Kidney glomerular epithelial cell (primary cell): Measurements from ENCODE around the gene ADAMTSL2.
A peak's percentile ranks its signal among the peaks of the same experiment; 100 is the strongest.

Experiments
- DNase-seq: peaks from one replicate; lab custom pipeline; 2025; lab: John Stamatoyannopoulos, UW

The ADAMTSL2 gene

GRCh38 chr9:133518200-133518599 is 16.3 kb upstream of the ADAMTSL2 start:
- no peak for DNase-seq

GRCh38 chr9:133518706-133519449 is 15.6 kb upstream of the ADAMTSL2 start:
- no peak for DNase-seq

GRCh38 chr9:133519693-133520092 is 14.8 kb upstream of the ADAMTSL2 start:
- DNase-seq = no peak

GRCh38 chr9:133520121-133520835 is 14.2 kb upstream of the ADAMTSL2 start:
- DNase-seq = no peak

- DNase-seq = no peak
Observed at GRCh38 chr9:133521122-133522072, 13.1 kb upstream of the ADAMTSL2 start.

GRCh38 chr9:133522073-133522910 is 12.2 kb upstream of the ADAMTSL2 start:
- DNase-seq = no peak

- DNase-seq = no peak
Observed at GRCh38 chr9:133523106-133523505, 11.4 kb upstream of the ADAMTSL2 start.

GRCh38 chr9:133524146-133524545 is 10.4 kb upstream of the ADAMTSL2 start:
- no peak for DNase-seq

GRCh38 chr9:133524679-133525228 is 9.8 kb upstream of the ADAMTSL2 start, which contains the start of gene MYMK:
TSS of gene MYMK (minus strand) at chr9:133524959. CDS start at chr9:133524844, 115 bp downstream.
- DNase-seq = no peak

GRCh38 chr9:133525677-133526076 is 8.8 kb upstream of the ADAMTSL2 start:
- no peak for DNase-seq

- peak; percentile 5 for DNase-seq
Observed at GRCh38 chr9:133526721-133527321, 7.7 kb upstream of the ADAMTSL2 start.

GRCh38 chr9:133527444-133527920 is 7.0 kb upstream of the ADAMTSL2 start:
- no peak for DNase-seq

- no peak for DNase-seq
Observed at GRCh38 chr9:133528001-133528875, 6.3 kb upstream of the ADAMTSL2 start.

- no peak for DNase-seq
Observed at GRCh38 chr9:133528876-133529241, 5.6 kb upstream of the ADAMTSL2 start.

GRCh38 chr9:133529457-133529856 is 5.0 kb upstream of the ADAMTSL2 start:
- DNase-seq = no peak

GRCh38 chr9:133529874-133530273 is 4.6 kb upstream of the ADAMTSL2 start:
- DNase-seq = no peak

GRCh38 chr9:133531293-133531692 is 3.2 kb upstream of the ADAMTSL2 start:
- no peak for DNase-seq

- no peak for DNase-seq
Observed at GRCh38 chr9:133532937-133533668, 1.4 kb upstream of the ADAMTSL2 start.

- no peak for DNase-seq
Observed at GRCh38 chr9:133533857-133534256, 647 bp upstream of the ADAMTSL2 start.
